Naive B cell (primary cell): ENCODE results near the gene FBXW5. TPM values are rescaled to one million over a fixed set of nuclear protein-coding genes. Genes with fewer than 3 reads are reported as not detected.

Experiments used
- polyA plus RNA-seq, 6 donors: library from polyadenylated mRNA; unstranded; fragments of 300-500 nt; fragmentation: Illumina TruSeq; gene quantifications; one replicate each; pipeline ENCODE4 v1.2.3, GENCODE V29; 2021; ENCODE audit warnings: low read depth in 6 of 6

FBXW5 gene
- polyA plus RNA-seq, 6 donors from 2014 or later = 48.2 to 105 (median 55.1) TPM

Other genes starting within 250 kb of the FBXW5 start
- gene DIPK1B, start 232.2 kb downstream of the FBXW5 start, polyA plus RNA-seq = 10 to 100 TPM in 4 of 6 donors, 1 to 10 TPM in 1, under 1 TPM in 1; 0.91 to 71.6 (median 15.1) TPM
- 10 to 100 TPM; 46.1 to 86.0 (median 65.3) TPM for gene LCN10, start 201.8 kb downstream of the FBXW5 start, polyA plus RNA-seq
- not detected for gene LCN6, start 196.2 kb downstream of the FBXW5 start, polyA plus RNA-seq
- gene LCN8, start 186.5 kb downstream of the FBXW5 start, polyA plus RNA-seq = 10 to 100 TPM in 2 of 6 donors, under 1 TPM in 3, not detected in 1; 0.39 to 69.1 (median 0.73) TPM
- under 1 TPM in 1 of 6 donors, not detected in 5; 0.09 TPM for gene LCN15, start 180.2 kb downstream of the FBXW5 start, polyA plus RNA-seq
- gene TMEM141, start 153.4 kb downstream of the FBXW5 start, polyA plus RNA-seq = 10 to 100 TPM; 29.3 to 47.7 (median 35.7) TPM
- 1 to 10 TPM in 1 of 6 donors, under 1 TPM in 1, not detected in 4; 0.24 to 1.7 TPM for gene CCDC183, start 148.4 kb downstream of the FBXW5 start, polyA plus RNA-seq
- gene RABL6, start 136.8 kb downstream of the FBXW5 start, polyA plus RNA-seq = 10 to 100 TPM in 3 of 6 donors, 1 to 10 TPM in 3; 3.8 to 16.8 (median 9.7) TPM
- gene AJM1, start 102.3 kb downstream of the FBXW5 start, polyA plus RNA-seq = under 1 TPM in 1 of 6 donors, not detected in 5; 0.08 TPM
- 10 to 100 TPM; 48.0 to 67.7 (median 49.6) TPM for gene PHPT1, start 95.3 kb downstream of the FBXW5 start, polyA plus RNA-seq
- not detected for gene MAMDC4, start 92.4 kb downstream of the FBXW5 start, polyA plus RNA-seq
- gene EDF1, start 78.4 kb downstream of the FBXW5 start, polyA plus RNA-seq = 100 to 1,000 TPM; 267 to 324 (median 299) TPM
- 10 to 100 TPM; 13.2 to 29.9 (median 18.4) TPM for gene TRAF2, start 58.2 kb downstream of the FBXW5 start, polyA plus RNA-seq
- gene C8G, start 505 bp upstream of the FBXW5 start, polyA plus RNA-seq = not detected
- not detected for gene LCN12, start 7.5 kb upstream of the FBXW5 start, polyA plus RNA-seq
- 1 to 10 TPM in 1 of 6 donors, under 1 TPM in 1, not detected in 4; 0.41 to 1.4 TPM for gene PTGDS, start 32.8 kb upstream of the FBXW5 start, polyA plus RNA-seq
- gene LCNL1, start 38.3 kb upstream of the FBXW5 start, polyA plus RNA-seq = not detected
- gene PAXX, start 47.7 kb upstream of the FBXW5 start, polyA plus RNA-seq = 10 to 100 TPM; 31.7 to 39.8 (median 35.6) TPM
- 1 to 10 TPM in 3 of 6 donors, under 1 TPM in 2, not detected in 1; 0.82 to 2.7 (median 1.1) TPM for gene CLIC3, start 51.8 kb upstream of the FBXW5 start, polyA plus RNA-seq
- 1 to 10 TPM in 3 of 6 donors, under 1 TPM in 2, not detected in 1; 0.63 to 3.9 (median 1.3) TPM for gene ABCA2, start 83.5 kb upstream of the FBXW5 start, polyA plus RNA-seq
- gene FUT7, start 87.3 kb upstream of the FBXW5 start, polyA plus RNA-seq = 1 to 10 TPM in 5 of 6 donors, under 1 TPM in 1; 0.93 to 7.4 (median 2.9) TPM
- gene NPDC1, start 101.4 kb upstream of the FBXW5 start, polyA plus RNA-seq = under 1 TPM in 1 of 6 donors, not detected in 5; 0.68 TPM
- gene ENTPD2, start 109.3 kb upstream of the FBXW5 start, polyA plus RNA-seq = not detected
- under 1 TPM in 1 of 6 donors, not detected in 5; 0.05 TPM for gene SAPCD2, start 125.8 kb upstream of the FBXW5 start, polyA plus RNA-seq
- 1 to 10 TPM; 1.7 to 6.1 (median 3.5) TPM for gene UAP1L1, start 132.8 kb upstream of the FBXW5 start, polyA plus RNA-seq
- 10 to 100 TPM; 19.6 to 30.4 (median 24.3) TPM for gene MAN1B1, start 142.2 kb upstream of the FBXW5 start, polyA plus RNA-seq
- gene DPP7, start 170.0 kb upstream of the FBXW5 start, polyA plus RNA-seq = 100 to 1,000 TPM in 4 of 6 donors, 10 to 100 TPM in 2; 71.5 to 142 (median 102) TPM
- not detected for gene GRIN1, start 194.4 kb upstream of the FBXW5 start, polyA plus RNA-seq
- gene LRRC26, start 225.3 kb upstream of the FBXW5 start, polyA plus RNA-seq = not detected
- not detected for gene TMEM210, start 227.3 kb upstream of the FBXW5 start, polyA plus RNA-seq
- 1 to 10 TPM; 6.1 to 9.3 (median 7.5) TPM for gene ANAPC2, start 243.8 kb upstream of the FBXW5 start, polyA plus RNA-seq
- 100 to 1,000 TPM; 112 to 145 (median 132) TPM for gene SSNA1, start 243.9 kb upstream of the FBXW5 start, polyA plus RNA-seq